HCT116 (cell line): ENCODE data around the gene OBSCN. TPM values are rescaled to one million over a fixed set of nuclear protein-coding genes. Genes with fewer than 3 reads are reported as not detected.

ENCODE experiments used
- ATAC-seq: fragments of 200-7000 bp; cut with Tn5 transposase; 2 replicates; pipeline ENCODE4 v1.9.1; 2020; ENCODE audit warnings: mild to moderate bottlenecking, moderate library complexity
- BruUV-seq: library from RNA; stranded (reverse); fragments of 400-500 nt; replicated peaks from 2 replicates; lab custom pipeline; 2021; lab: Mats Ljungman, UMichigan
- CTCF ChIA-PET: fragments of 300-600 bp; sonication (Branson Sonifier 250); formaldehyde crosslinking; loops from one replicate; lab custom pipeline; 2021; ENCODE audit warnings: antibody characterized with exemption; lab: Charles Lee
- POLR2A ChIA-PET: fragments of 300-600, 350-600 bp; sonication (Branson Sonifier 250); formaldehyde crosslinking; loops from one replicate; lab custom pipeline; 2021; ENCODE audit warnings: antibody characterized with exemption; lab: Charles Lee
- RAD21 ChIA-PET, 2 experiments: fragments of 300-600 bp; sonication (Branson Sonifier 250); formaldehyde crosslinking; loops; one replicate each; lab custom pipeline; 2023; ENCODE audit warnings: low total read pairs in 2 of 2; ENCODE audit not compliant: uncharacterized antibody in 2 of 2, unreplicated experiment in 2 of 2, low non-redundant PET in 1 of 2; lab: Charles Lee
- DNase-seq: peaks from one replicate; pipeline ENCODE4 v3.0.0-alpha.2; 2010; ENCODE audit warnings: low read depth, low spot score
- H2AFZ ChIP-seq: fragments of 200-600 bp; shearing (Covaris generic), sonication (generic); 2 replicates; pipeline ENCODE4 v1.6.1; 2017; ENCODE audit warnings: low read depth, mixed run types, mixed read lengths, antibody characterized with exemption, low read length; ENCODE audit not compliant: poor library complexity, severe bottlenecking
- H3K27ac ChIP-seq: 2 replicates; pipeline ENCODE4 v1.5.1; 2012; ENCODE audit warnings: low read depth, low read length
- H3K27me3 ChIP-seq: fragments of 200-600 bp; sonication (generic); 2 replicates; pipeline ENCODE4 v1.6.1; 2016; ENCODE audit warnings: mixed run types, low read length, mixed read lengths; ENCODE audit not compliant: insufficient read depth
- H3K36me3 ChIP-seq, 2 experiments: fragments of 200-500 bp in 1 of 2; fragments of 200-600 bp in 1 of 2; sonication (Bioruptor generic) in 1 of 2; sonication (generic) in 1 of 2; 2 replicates each; pipeline versions ENCODE4 v1.5.1 to v1.6.1; 2014 to 2016; ENCODE audit warnings: low read length in 2 of 2, inconsistent platforms in 1 of 2, mixed read lengths in 1 of 2, mixed run types in 1 of 2; ENCODE audit not compliant: insufficient read depth in 2 of 2, control insufficient read depth in 1 of 2
- H3K4me1 ChIP-seq, 2 experiments: fragments of 200-600 bp in 1 of 2; sonication (generic) in 1 of 2; 2 replicates each; pipeline versions ENCODE4 v1.5.1 to v1.6.1; 2012 to 2017; ENCODE audit warnings: low read length in 2 of 2, inconsistent platforms in 1 of 2, mild to moderate bottlenecking in 1 of 2, mixed read lengths in 1 of 2, mixed run types in 1 of 2, moderate library complexity in 1 of 2; ENCODE audit not compliant: insufficient read depth in 2 of 2, control insufficient read depth in 1 of 2
- H3K4me2 ChIP-seq: fragments of 200-600 bp; sonication (generic); 2 replicates; pipeline ENCODE4 v1.6.1; 2017; ENCODE audit warnings: mixed run types, low read length, mixed read lengths
- H3K4me3 ChIP-seq, 2 experiments: fragments of 200-600 bp in 1 of 2; sonication (generic) in 1 of 2; replicated peaks in 1 of 2; 2 replicates each; pipeline ENCODE4 v1.5.1; 2011 to 2016; ENCODE audit warnings: low read length in 2 of 2, control low read depth in 1 of 2, low read depth in 1 of 2, mild to moderate bottlenecking in 1 of 2, mixed read lengths in 1 of 2, mixed run types in 1 of 2
- H3K79me2 ChIP-seq: fragments of 200-600 bp; sonication (generic); 2 replicates; pipeline ENCODE4 v1.6.1; 2017; ENCODE audit warnings: mild to moderate bottlenecking, mixed run types, low read length, moderate library complexity, mixed read lengths; ENCODE audit not compliant: insufficient read depth
- H3K9ac ChIP-seq: fragments of 200-600 bp; sonication (generic); 2 replicates; pipeline ENCODE4 v1.6.1; 2016; ENCODE audit warnings: low read length, mixed read lengths
- H3K9me2 ChIP-seq: fragments of 200-600 bp; sonication (generic), shearing (Covaris generic); 2 replicates; pipeline ENCODE4 v1.6.1; 2017; ENCODE audit warnings: mixed run types, mild to moderate bottlenecking, moderate library complexity; ENCODE audit not compliant: insufficient read depth
- H3K9me3 ChIP-seq, 2 experiments: fragments of 200-500 bp in 1 of 2; fragments of 200-600 bp in 1 of 2; sonication (Bioruptor generic) in 1 of 2; sonication (generic) in 1 of 2; 2 replicates each; pipeline ENCODE4 v1.6.1; 2014 to 2017; ENCODE audit warnings: low read length in 2 of 2, mixed read lengths in 2 of 2, inconsistent platforms in 1 of 2, low read depth in 1 of 2, mild to moderate bottlenecking in 1 of 2, mixed run types in 1 of 2, moderate library complexity in 1 of 2; ENCODE audit not compliant: control insufficient read depth in 1 of 2, insufficient read depth in 1 of 2
- H4K20me1 ChIP-seq: fragments of 200-600 bp; sonication (generic), shearing (Covaris generic); 2 replicates; pipeline ENCODE4 v1.6.1; 2017; ENCODE audit warnings: mixed run types, mild to moderate bottlenecking, moderate library complexity; ENCODE audit not compliant: insufficient read depth
- CEBPB ChIP-seq: IDR thresholded peaks from 2 replicates; pipeline ENCODE4 v1.6.1; 2012; ENCODE audit warnings: low read depth
- CTCF ChIP-seq, 3 experiments: fragments of 200-600 bp in 1 of 3; sonication (generic) in 1 of 3; IDR thresholded peaks in 2 of 3; conservative IDR thresholded peaks in 1 of 3; 2 replicates each; pipeline ENCODE4 v1.5.1; 2012 to 2017; ENCODE audit warnings: low read depth in 2 of 3, low read length in 2 of 3, antibody characterized with exemption in 1 of 3, borderline replicate concordance in 1 of 3, control low read depth in 1 of 3, mild to moderate bottlenecking in 1 of 3, mixed read lengths in 1 of 3, mixed run types in 1 of 3, moderate library complexity in 1 of 3; ENCODE audit not compliant: insufficient read depth in 1 of 3
- EGR1 ChIP-seq: IDR thresholded peaks from 2 replicates; pipeline ENCODE4 v1.6.1; 2012; ENCODE audit warnings: low read depth
- EZH2 ChIP-seq: fragments of 200-600 bp; sonication (generic); IDR thresholded peaks from 2 replicates; pipeline ENCODE4 v1.6.1; 2017; ENCODE audit warnings: antibody characterized with exemption, mixed run types
- EZH2phosphoT487 ChIP-seq: fragments of 200-600 bp; IDR thresholded peaks from 2 replicates; pipeline ENCODE4 v1.6.1; 2018; ENCODE audit warnings: antibody characterized with exemption, borderline replicate concordance
- POLR2A ChIP-seq: IDR thresholded peaks from 2 replicates; pipeline ENCODE4 v1.7.0; 2011; ENCODE audit warnings: borderline replicate concordance; ENCODE audit not compliant: insufficient read depth, insufficient read length; ENCODE audit errors: extremely low read depth
- RAD21 ChIP-seq: IDR thresholded peaks from 2 replicates; pipeline ENCODE4 v1.6.1; 2012; ENCODE audit warnings: low read depth, mild to moderate bottlenecking
- REST ChIP-seq: IDR thresholded peaks from 2 replicates; pipeline ENCODE4 v1.6.1; 2012; ENCODE audit warnings: low read depth
- SIN3A ChIP-seq: IDR thresholded peaks from 2 replicates; pipeline ENCODE4 v1.6.1; 2012; ENCODE audit warnings: low read depth
- SP1 ChIP-seq: IDR thresholded peaks from 2 replicates; pipeline ENCODE4 v1.6.1; 2012; ENCODE audit warnings: low read depth
- TCF7L2 ChIP-seq: IDR thresholded peaks from 2 replicates; pipeline ENCODE4 v1.7.0; 2011; ENCODE audit warnings: borderline replicate concordance, inconsistent platforms; ENCODE audit not compliant: insufficient read depth, insufficient read length; ENCODE audit errors: extremely low read depth
- intact Hi-C: fragments of 100-400 bp; cut with micrococcal nuclease; formaldehyde crosslinking; loops from 2 replicates; pipeline ENCODE4 v1.10.0; 2022
- total RNA-seq: library from RNA; stranded (reverse); gene quantifications from one replicate; pipeline ENCODE4 v1.2.1, GENCODE V29; 2021; ENCODE audit not compliant: unreplicated experiment

The OBSCN gene
- total RNA-seq, 1 experiment from 2014 or later: 16.6 TPM

GRCh38 chr1:228350831-228351781 lies 143.3 kb downstream of the OBSCN start:
- Histone ChIP-seq H3K9me2 (no peaks in the 10 kb centered on the region), H2AFZ (no peak overlapping the region), H3K4me1 (no peaks in the 10 kb centered on the region), H4K20me1 (no peaks in the 10 kb centered on the region), H3K9me3 (no peaks in the 10 kb centered on the region), H3K9ac (no peak overlapping the region), H3K79me2 (no peaks in the 10 kb centered on the region), H3K4me3 (no peak overlapping the region), H3K36me3 (no peaks in the 10 kb centered on the region), H3K4me2 (no peak overlapping the region), H3K27ac (no peak overlapping the region), H3K27me3 (no peaks in the 10 kb centered on the region)
- ChIA-PET RAD21 (no interaction called here), CTCF (no interaction called here), POLR2A (no interaction called here)
- TF ChIP-seq EZH2: no peak
- no TSS peak for BruUV-seq
- intact Hi-C loops: no loop called here
- ATAC-seq (no peak), DNase-seq (no peak)

- no peak for DNase-seq
- H3K36me3 ChIP-seq: no peaks in the 10 kb centered on the region
- H3K27me3 ChIP-seq: no peaks in the 10 kb centered on the region
- no peak overlapping the region for H2AFZ ChIP-seq
- TF ChIP-seq SIN3A (no peak), REST (no peak), RAD21 (no peak), SP1 (no peak), EGR1 (no peak), POLR2A (no peak), EZH2 (no peak), TCF7L2 (no peak), CEBPB (no peak), EZH2phosphoT487 (no peak), CTCF (IDR thresholded peaks at IDR 0.05 in 2 of 3, conservative IDR thresholded peaks at IDR 0.05 in 1 of 3; ENCODE audit: borderline replicate concordance in 1 of 3, insufficient read depth in 1 of 3, low read depth in 2 of 3, low read length in 2 of 3) (no peak)
- no peaks in the 10 kb centered on the region for H3K4me1 ChIP-seq
- H3K9me2 ChIP-seq: no peaks in the 10 kb centered on the region
- no peaks in the 10 kb centered on the region for H3K9me3 ChIP-seq
- intact Hi-C loops: no loop called here
- ChIA-PET POLR2A (no interaction called here), CTCF (no interaction called here), RAD21 (no interaction called here)
- ATAC-seq: no peak
- H3K79me2 ChIP-seq: no peaks in the 10 kb centered on the region
- H3K9ac ChIP-seq: no peak overlapping the region
- no peak overlapping the region for H3K27ac ChIP-seq
- H3K4me3 ChIP-seq: no peak overlapping the region
- H4K20me1 ChIP-seq: no peaks in the 10 kb centered on the region
- H3K4me2 ChIP-seq: no peak overlapping the region
- no TSS peak for BruUV-seq
Measured at GRCh38 chr1:228351850-228352249, 144.0 kb downstream of the OBSCN start.
